H9 (cell line): ENCODE results near the gene PRTG. TPM values are rescaled to one million over a fixed set of nuclear protein-coding genes. Genes with fewer than 3 reads are reported as not detected.

Experiments
- DNase-seq: peaks from one replicate; pipeline ENCODE4 v3.0.0-alpha.2; 2017
- H2AFZ ChIP-seq: one replicate; pipeline ENCODE4 v1.6.1; 2013; ENCODE audit warnings: mild to moderate bottlenecking, low read length, control low read depth, moderate library complexity
- H2AK5ac ChIP-seq: 2 replicates; pipeline ENCODE4 v1.6.1; 2013; ENCODE audit warnings: low read length, control low read depth, mixed read lengths; ENCODE audit not compliant: insufficient read length
- H2BK120ac ChIP-seq: one replicate; pipeline ENCODE4 v1.6.1; 2013; ENCODE audit warnings: low read depth, mild to moderate bottlenecking, low read length, control low read depth, inconsistent platforms; ENCODE audit not compliant: poor library complexity, severe bottlenecking
- H2BK12ac ChIP-seq: 2 replicates; pipeline ENCODE4 v1.6.1; 2013; ENCODE audit warnings: low read length, control low read depth, mixed read lengths, low read depth; ENCODE audit not compliant: insufficient read length
- H2BK15ac ChIP-seq: 2 replicates; pipeline ENCODE4 v1.6.1; 2013; ENCODE audit warnings: low read depth, low read length, control low read depth
- H2BK20ac ChIP-seq: one replicate; pipeline ENCODE4 v1.6.1; 2013; ENCODE audit warnings: low read depth, mild to moderate bottlenecking, low read length, control low read depth, inconsistent platforms; ENCODE audit not compliant: poor library complexity, severe bottlenecking
- H2BK5ac ChIP-seq: 2 replicates; pipeline ENCODE4 v1.6.1; 2013; ENCODE audit warnings: low read length, control low read depth, mixed read lengths; ENCODE audit not compliant: insufficient read length
- H3K14ac ChIP-seq: 2 replicates; pipeline ENCODE4 v1.6.1; 2013; ENCODE audit warnings: low read length, control low read depth; ENCODE audit not compliant: insufficient read depth
- H3K18ac ChIP-seq: 2 replicates; pipeline ENCODE4 v1.6.1; 2013; ENCODE audit warnings: low read depth, mild to moderate bottlenecking, mixed read lengths, low read length, control low read depth; ENCODE audit not compliant: insufficient read length
- H3K23ac ChIP-seq: 2 replicates; pipeline ENCODE4 v1.6.1; 2013; ENCODE audit warnings: low read length, control low read depth, mixed read lengths, low read depth; ENCODE audit not compliant: insufficient read length
- H3K23me2 ChIP-seq: 2 replicates; pipeline ENCODE4 v1.6.1; 2013; ENCODE audit warnings: low read depth, mild to moderate bottlenecking, mixed read lengths, low read length, control low read depth; ENCODE audit not compliant: insufficient read length, poor library complexity, severe bottlenecking
- H3K27ac ChIP-seq: 2 replicates; pipeline ENCODE4 v1.5.1; 2013; ENCODE audit warnings: low read length, control low read depth, mixed read lengths, low read depth; ENCODE audit not compliant: insufficient read length
- H3K27me3 ChIP-seq: 2 replicates; pipeline ENCODE4 v1.6.1; 2013; ENCODE audit warnings: low read length, control low read depth, inconsistent platforms; ENCODE audit not compliant: insufficient read depth
- H3K4ac ChIP-seq: 2 replicates; pipeline ENCODE4 v1.6.1; 2013; ENCODE audit warnings: low read depth, mild to moderate bottlenecking, control low read depth, inconsistent platforms, low read length, moderate library complexity
- H3K4me1 ChIP-seq: 2 replicates; pipeline ENCODE4 v1.6.1; 2013; ENCODE audit warnings: low read length, control low read depth, inconsistent platforms; ENCODE audit not compliant: insufficient read depth
- H3K4me2 ChIP-seq: 2 replicates; pipeline ENCODE4 v1.6.1; 2013; ENCODE audit warnings: low read length, control low read depth, mixed read lengths; ENCODE audit not compliant: insufficient read length, insufficient read depth
- H3K56ac ChIP-seq: 2 replicates; pipeline ENCODE4 v1.6.1; 2013; ENCODE audit warnings: low read depth, mild to moderate bottlenecking, mixed read lengths, low read length, control low read depth; ENCODE audit not compliant: insufficient read length
- H3K79me1 ChIP-seq: 2 replicates; pipeline ENCODE4 v1.6.1; 2013; ENCODE audit warnings: low read depth, mild to moderate bottlenecking, moderate library complexity, low read length, control low read depth, inconsistent platforms; ENCODE audit not compliant: insufficient read depth, poor library complexity, severe bottlenecking
- H3K79me2 ChIP-seq: 2 replicates; pipeline ENCODE4 v1.6.1; 2013; ENCODE audit warnings: low read length, control low read depth, inconsistent platforms; ENCODE audit not compliant: insufficient read depth
- H3K9ac ChIP-seq: 2 replicates; pipeline ENCODE4 v1.6.1; 2013; ENCODE audit warnings: low read length, control low read depth, mixed read lengths; ENCODE audit not compliant: insufficient read length; ENCODE audit errors: extremely low read depth
- H3K9me3 ChIP-seq: one replicate; pipeline ENCODE4 v1.6.1; 2013; ENCODE audit warnings: low read depth, low read length, inconsistent platforms; ENCODE audit not compliant: control insufficient read depth
- H3T11ph ChIP-seq: one replicate; pipeline ENCODE4 v1.6.1; 2013; ENCODE audit warnings: mild to moderate bottlenecking, low read length, control low read depth, inconsistent platforms
- H4K20me1 ChIP-seq: one replicate; pipeline ENCODE4 v1.6.1; 2013; ENCODE audit not compliant: control insufficient read depth, insufficient read length, insufficient read depth
- H4K5ac ChIP-seq: 2 replicates; pipeline ENCODE4 v1.6.1; 2013; ENCODE audit warnings: low read depth, mild to moderate bottlenecking, mixed read lengths, low read length, control low read depth; ENCODE audit not compliant: insufficient read length
- H4K8ac ChIP-seq: replicated peaks from 2 replicates; pipeline ENCODE4 v1.6.1; 2013; ENCODE audit warnings: low read length, control low read depth, mixed read lengths, low read depth; ENCODE audit not compliant: insufficient read length
- H4K91ac ChIP-seq: 2 replicates; pipeline ENCODE4 v1.6.1; 2013; ENCODE audit warnings: low read depth, mild to moderate bottlenecking, moderate library complexity, mixed read lengths, low read length, control low read depth; ENCODE audit not compliant: insufficient read length
- H3K27ac Mint-ChIP-seq, 3 experiments: 2 replicates in 2 of 3; 3 replicates in 1 of 3; pipeline ENCODE4 v1.8.0; 2020 to 2021; ENCODE audit warnings: mixed read lengths in 3 of 3, mild to moderate bottlenecking in 1 of 3, moderate library complexity in 1 of 3
- H3K27me3 Mint-ChIP-seq: 2 replicates; pipeline ENCODE4 v1.8.0; 2021; ENCODE audit warnings: low read depth, mild to moderate bottlenecking, moderate library complexity, mixed read lengths
- H3K36me3 Mint-ChIP-seq, 3 experiments: 2 replicates in 2 of 3; 3 replicates in 1 of 3; pipeline ENCODE4 v1.8.0; 2020 to 2021; ENCODE audit warnings: low read depth in 3 of 3, mixed read lengths in 3 of 3; ENCODE audit not compliant: insufficient read depth in 1 of 3
- H3K4me1 Mint-ChIP-seq, 2 experiments: 2 replicates each; pipeline ENCODE4 v1.8.0; 2020; ENCODE audit warnings: mixed read lengths in 2 of 2
- H3K4me3 Mint-ChIP-seq, 2 experiments: 2 replicates in 1 of 2; 3 replicates in 1 of 2; pipeline ENCODE4 v1.8.0; 2020 to 2021; ENCODE audit warnings: mild to moderate bottlenecking in 2 of 2, mixed read lengths in 2 of 2, moderate library complexity in 1 of 2
- H3K9me3 Mint-ChIP-seq, 2 experiments: 2 replicates in 1 of 2; 3 replicates in 1 of 2; pipeline ENCODE4 v1.8.0; 2020; ENCODE audit warnings: mild to moderate bottlenecking in 2 of 2, mixed read lengths in 2 of 2, moderate library complexity in 1 of 2
- CTCF ChIP-seq: fragments of 200-600 bp; sonication (generic); conservative IDR thresholded peaks from 3 replicates; pipeline ENCODE4 v1.8.0; 2021; ENCODE audit warnings: antibody characterized with exemption, mild to moderate bottlenecking
- WGBS: extraction: QIAGEN DNeasy Blood & Tissue Kit; methylation state at CpG from one replicate; pipeline ENCODE4 v1.1.7; 2013; ENCODE audit warnings: missing lambda C conversion rate, low lambda C conversion rate, mixed read lengths; ENCODE audit not compliant: insufficient read length; ENCODE audit errors: extremely low coverage; 5-methylcytosine and 5-hydroxymethylcytosine counted together
- total RNA-seq: library from RNA; stranded (reverse); gene quantifications from 2 replicates; pipeline ENCODE4 v1.2.1, GENCODE V29; 2021

Gene PRTG
- total RNA-seq, 1 experiment from 2014 or later, result 5.7 TPM

GRCh38 chr15:55619783-55620182 lies 123.2 kb downstream of the PRTG start:
- no peak overlapping the region for H3K23ac ChIP-seq
- Mint-ChIP-seq H3K36me3 (no peaks in the 10 kb centered on the region), H3K27me3 (no peaks in the 10 kb centered on the region), H3K27ac (no peak overlapping the region; a peak in 1 of 7 replicates), H3K9me3 (no peaks in the 10 kb centered on the region), H3K4me3 (no peak overlapping the region), H3K4me1 (peaks cover 23 to 45% of the 10 kb centered on the region in 2 experiments)
- no peak overlapping the region for H4K8ac ChIP-seq
- H3K4ac ChIP-seq, result no peak overlapping the region
- H2AK5ac ChIP-seq, result no peak overlapping the region
- H3K23me2 ChIP-seq, result no peaks in the 10 kb centered on the region
- H3K79me2 ChIP-seq, result no peaks in the 10 kb centered on the region
- no peak overlapping the region for H4K91ac ChIP-seq
- H3T11ph ChIP-seq, result no peak overlapping the region
- no peak overlapping the region for H3K9ac ChIP-seq
- H4K5ac ChIP-seq, result no peak overlapping the region
- TF ChIP-seq CTCF, result no peak
- H2BK12ac ChIP-seq, result no peak overlapping the region
- no peak overlapping the region for H3K18ac ChIP-seq
- H3K9me3 ChIP-seq, result no peaks in the 10 kb centered on the region
- H3K27me3 ChIP-seq, result no peaks in the 10 kb centered on the region
- no peak overlapping the region for H3K56ac ChIP-seq
- no CpG with 5 or more reads among the region's 6 CpGs for WGBS
- no peak overlapping the region for H2AFZ ChIP-seq
- no peaks in the 10 kb centered on the region for H3K4me1 ChIP-seq
- no peak overlapping the region for H2BK20ac ChIP-seq
- no peak overlapping the region for H2BK120ac ChIP-seq
- H3K4me2 ChIP-seq, result no peak overlapping the region
- H3K14ac ChIP-seq, result no peak overlapping the region
- no peaks in the 10 kb centered on the region for H3K79me1 ChIP-seq
- no peak for DNase-seq
- H2BK15ac ChIP-seq, result no peak overlapping the region
- H3K27ac ChIP-seq, result no peak overlapping the region
- H2BK5ac ChIP-seq, result no peak overlapping the region
- no peaks in the 10 kb centered on the region for H4K20me1 ChIP-seq
